ENCODE results near the gene RAB27A. TPM values are rescaled to one million over a fixed set of nuclear protein-coding genes. Genes with fewer than 3 reads are reported as not detected.
A peak's percentile ranks its signal among the peaks of the same experiment; 100 is the strongest.
"Not testable (repeated sequence)": the region's sequence is repeated elsewhere in the genome, so short reads cannot be mapped to it uniquely, and the experiment has no call there.

RAB27A gene
- total and polyA plus RNA-seq, 7 donors, result 13.0 to 194 (median 27.7) TPM

GRCh38 chr15:55284426-55284825 lies 5.2 kb downstream of the RAB27A start:
- intact Hi-C loops (cut with DNase I), result no loop called here
- 89% methylated on average over 1 of the region's 1 CpG for WGBS, 2 donors
- Histone ChIP-seq H3K4me1 (peaks cover 0 to 33% (median 12%) of the 10 kb centered on the region in 4 donors), H3K4me3 (no peak overlapping the region), H3K27me3 (no peaks in the 10 kb centered on the region), H3K27ac (no peak overlapping the region), H3K9me3 (no peaks in the 10 kb centered on the region), H3K36me3 (no peaks in the 10 kb centered on the region)
- DNase-seq, result no peak
- TF ChIP-seq POLR2A (IDR thresholded peaks at IDR 0.05), result no peak
- no peak for TF ChIP-seq CTCF (IDR thresholded peaks at IDR 0.05)
- no peak for TF ChIP-seq EP300 (IDR thresholded peaks at IDR 0.05)
- no peak for TF ChIP-seq POLR2AphosphoS5 (IDR thresholded peaks at IDR 0.05)

- peak overlapping the region in 1 of 4 donors; percentile 53 for H3K27ac ChIP-seq
- 80% methylated on average over 6 of the region's 6 CpGs for WGBS, 2 donors
- DNase-seq, result no peak
- no peaks in the 10 kb centered on the region for H3K9me3 ChIP-seq
- no peaks in the 10 kb centered on the region for H3K36me3 ChIP-seq
- intact Hi-C loops (cut with DNase I), result no loop called here
- TF ChIP-seq CTCF (IDR thresholded peaks at IDR 0.05) (no peak), POLR2AphosphoS5 (IDR thresholded peaks at IDR 0.05) (no peak), EP300 (IDR thresholded peaks at IDR 0.05) (no peak), POLR2A (IDR thresholded peaks at IDR 0.05) (no peak)
- H3K27me3 ChIP-seq, result no peaks in the 10 kb centered on the region
- peaks cover 0 to 27% (median 12%) of the 10 kb centered on the region in 4 donors for H3K4me1 ChIP-seq
- H3K4me3 ChIP-seq, result no peak overlapping the region
These were observed 6.0 kb downstream of the RAB27A start for GRCh38 chr15:55283379-55284147.

GRCh38 chr15:55282284-55282833 lies 7.3 kb downstream of the RAB27A start:
- WGBS, 2 donors, result 68 to 74% methylated on average over 5 of the region's 5 CpGs
- DNase-seq, result no peak
- H3K27me3 ChIP-seq, result no peaks in the 10 kb centered on the region
- peaks cover 0 to 25% (median 13%) of the 10 kb centered on the region in 4 donors for H3K4me1 ChIP-seq
- H3K27ac ChIP-seq, result peak overlapping the region in 3 of 4 donors; percentile 24 to 60 (median 53)
- no peak overlapping the region for H3K4me3 ChIP-seq
- no peaks in the 10 kb centered on the region for H3K36me3 ChIP-seq
- TF ChIP-seq POLR2A (IDR thresholded peaks at IDR 0.05), result no peak
- TF ChIP-seq POLR2AphosphoS5 (IDR thresholded peaks at IDR 0.05), result no peak
- TF ChIP-seq CTCF (IDR thresholded peaks at IDR 0.05), result no peak
- no peak for TF ChIP-seq EP300 (IDR thresholded peaks at IDR 0.05)
- H3K9me3 ChIP-seq, result no peaks in the 10 kb centered on the region
- intact Hi-C loops (cut with DNase I), result no loop called here

GRCh38 chr15:55281517-55282228 lies 7.9 kb downstream of the RAB27A start:
- Histone ChIP-seq H3K27ac (peak overlapping the region in 3 of 4 donors; percentile 24 to 60 (median 53)), H3K9me3 (no peaks in the 10 kb centered on the region), H3K36me3 (no peaks in the 10 kb centered on the region), H3K4me1 (peaks cover 0 to 28% (median 17%) of the 10 kb centered on the region in 4 donors), H3K27me3 (no peaks in the 10 kb centered on the region), H3K4me3 (no peak overlapping the region)
- no peak for TF ChIP-seq POLR2AphosphoS5 (IDR thresholded peaks at IDR 0.05)
- no peak for TF ChIP-seq EP300 (IDR thresholded peaks at IDR 0.05)
- TF ChIP-seq POLR2A (IDR thresholded peaks at IDR 0.05), result no peak
- no peak for TF ChIP-seq CTCF (IDR thresholded peaks at IDR 0.05)
- no peak for DNase-seq
- intact Hi-C loops (cut with DNase I), result no loop called here

- intact Hi-C loops (cut with DNase I); H3K36me3 ChIP-seq: not testable (repeated sequence)
These were observed 9.0 kb downstream of the RAB27A start for GRCh38 chr15:55280589-55280988.

More at GRCh38 chr15:55280589-55280988, 9.0 kb downstream of the RAB27A start:
- H3K9me3 ChIP-seq, DNase-seq, H3K27ac ChIP-seq, H3K27me3 ChIP-seq, H3K4me3 ChIP-seq: not testable (repeated sequence)
- peaks cover 0 to 33% (median 17%) of the 10 kb centered on the region in 4 donors for H3K4me1 ChIP-seq
- 79 to 94% methylated on average over 2 of the region's 2 CpGs for WGBS, 2 donors
